Islet precursor cell (in vitro differentiated cells): ENCODE results near the gene TXNRD2.
A peak's percentile ranks its signal among the peaks of the same experiment; 100 is the strongest.

ENCODE experiments used
- DNase-seq: peaks from one replicate; pipeline ENCODE4 v3.0.0-alpha.2; 2018

Gene TXNRD2

DNA sequence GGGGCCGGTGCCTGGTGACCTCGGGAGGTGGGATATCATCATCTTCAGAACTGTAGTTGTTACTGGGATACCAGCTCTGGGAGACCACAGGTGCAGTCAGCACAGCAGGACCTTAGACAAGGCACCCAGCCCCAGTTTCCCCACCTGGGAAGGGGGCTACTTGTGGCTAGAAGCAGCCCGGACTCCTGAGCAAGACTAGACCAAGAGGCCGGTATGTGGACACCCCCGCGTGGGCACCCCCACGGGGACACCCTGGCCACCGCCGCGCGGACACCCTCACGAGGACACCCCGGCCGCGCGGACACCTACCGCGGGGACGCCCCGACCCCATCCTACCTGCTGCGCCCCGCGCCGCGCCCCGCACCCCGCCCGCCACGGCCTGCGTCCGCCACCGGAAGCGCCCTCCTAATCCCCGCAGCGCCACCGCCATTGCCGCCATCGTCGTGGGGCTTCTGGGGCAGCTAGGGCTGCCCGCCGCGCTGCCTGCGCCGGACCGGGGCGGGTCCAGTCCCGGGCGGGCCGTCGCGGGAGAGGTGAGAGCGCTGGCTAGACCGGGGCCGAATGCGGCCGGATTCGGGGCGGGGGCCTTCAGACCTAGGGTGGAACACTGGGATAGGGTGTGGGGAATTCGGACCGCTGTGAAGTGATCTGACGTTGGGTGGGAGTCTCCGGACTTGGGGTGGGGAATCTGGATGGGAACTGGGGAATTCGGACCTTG, at the start of gene TXNRD2, which contains the start of gene COMT:
Gene TXNRD2 (minus strand): TSS at position 454 of the 718 bp plus-strand sequence. CDS start 15 bp downstream, at position 439.
Gene COMT (plus strand): TSS at position 408 of the 718 bp plus-strand sequence. CDS start 20,755 bp downstream, outside the sequence.
- DNase-seq, result no peak

DNA sequence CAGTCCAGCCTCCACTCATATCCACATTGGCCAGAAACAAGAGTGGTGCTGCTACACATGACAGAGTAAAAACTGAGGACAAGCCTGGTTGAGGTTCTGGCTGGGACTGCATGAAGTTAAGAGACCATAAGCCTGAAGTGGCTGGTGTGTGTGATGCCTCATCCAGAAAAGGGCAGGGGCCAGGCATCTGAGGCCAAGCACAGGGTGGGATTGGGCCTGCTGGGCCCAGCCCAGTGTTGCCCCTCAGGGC, 49.7 kb upstream of the TXNRD2 start:
- no peak for DNase-seq

DNA sequence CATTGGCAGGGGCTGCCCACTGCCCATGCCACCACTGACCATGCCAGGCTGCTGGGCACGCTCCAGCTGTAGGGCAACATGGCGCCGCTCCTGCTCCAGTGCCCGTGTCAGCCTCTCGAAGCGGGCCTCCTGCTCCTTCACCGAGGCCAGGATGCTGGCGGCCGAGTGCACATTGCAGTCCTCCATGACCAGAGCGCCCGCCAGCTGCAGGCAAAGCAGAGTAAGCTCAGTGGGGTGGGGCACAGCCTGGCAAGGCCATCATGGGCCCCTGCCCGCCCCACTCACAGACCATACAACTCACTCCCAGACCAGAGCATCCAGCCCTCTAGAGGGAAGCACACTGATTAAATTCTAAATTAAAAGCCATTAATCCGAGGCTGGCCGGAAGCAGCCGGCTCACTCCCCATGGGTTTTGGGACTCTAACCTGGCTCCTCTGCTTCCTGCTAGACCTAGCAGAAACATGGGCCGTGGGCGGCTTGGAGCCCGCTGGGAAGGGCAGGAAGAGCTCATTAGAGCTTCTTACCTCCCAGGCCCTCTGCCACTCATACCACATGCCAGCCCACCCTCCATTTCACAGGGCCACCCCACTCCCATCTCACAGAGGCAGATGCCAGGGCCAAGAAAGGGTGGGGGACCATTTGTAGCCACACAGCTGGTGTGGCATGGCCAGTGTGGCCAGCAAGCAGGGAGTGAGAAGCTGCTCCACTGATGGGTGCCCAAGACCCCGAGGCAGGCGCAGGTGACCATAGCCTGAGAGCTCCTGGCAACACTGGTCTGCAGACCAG, 49.2 kb upstream of the TXNRD2 start:
- no peak for DNase-seq

DNA sequence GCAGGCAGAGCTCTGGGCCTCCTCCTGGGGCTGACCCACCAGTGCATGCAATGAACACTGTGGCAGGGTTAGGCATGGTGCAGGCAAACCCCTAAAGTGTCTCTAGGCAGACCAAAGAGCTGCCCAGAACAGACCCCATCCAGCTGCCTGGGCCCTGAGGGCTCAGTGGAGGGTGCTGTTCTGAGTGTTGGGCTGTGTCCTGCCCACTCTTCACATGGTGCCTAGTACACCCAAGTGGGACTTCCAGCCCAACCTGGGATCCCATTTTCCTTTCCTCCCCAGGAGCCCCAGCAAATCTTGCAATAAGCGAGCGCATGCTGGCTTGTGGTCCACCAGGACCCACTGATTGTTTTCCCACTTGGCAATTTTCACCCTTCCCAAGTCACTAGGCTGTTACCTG, 48.6 kb upstream of the TXNRD2 start:
- no peak for DNase-seq

DNA sequence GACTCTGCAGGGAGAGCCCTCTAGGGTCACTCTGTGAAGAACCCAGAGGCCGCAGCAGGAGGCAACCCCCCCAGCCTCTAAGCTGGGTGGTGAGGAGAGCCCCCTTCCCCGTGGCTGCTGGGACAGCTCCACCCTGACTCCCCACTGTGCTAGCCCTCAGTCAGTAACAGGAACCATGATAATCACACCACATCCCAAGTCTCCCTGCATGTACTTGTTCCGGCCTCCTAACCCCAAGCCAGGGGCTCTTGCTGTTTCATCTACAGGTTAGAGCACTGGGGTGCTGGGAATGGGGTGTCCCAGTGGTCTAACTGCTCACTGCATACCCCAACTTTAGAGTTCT, 48.1 kb upstream of the TXNRD2 start:
- DNase-seq, result no peak

DNA sequence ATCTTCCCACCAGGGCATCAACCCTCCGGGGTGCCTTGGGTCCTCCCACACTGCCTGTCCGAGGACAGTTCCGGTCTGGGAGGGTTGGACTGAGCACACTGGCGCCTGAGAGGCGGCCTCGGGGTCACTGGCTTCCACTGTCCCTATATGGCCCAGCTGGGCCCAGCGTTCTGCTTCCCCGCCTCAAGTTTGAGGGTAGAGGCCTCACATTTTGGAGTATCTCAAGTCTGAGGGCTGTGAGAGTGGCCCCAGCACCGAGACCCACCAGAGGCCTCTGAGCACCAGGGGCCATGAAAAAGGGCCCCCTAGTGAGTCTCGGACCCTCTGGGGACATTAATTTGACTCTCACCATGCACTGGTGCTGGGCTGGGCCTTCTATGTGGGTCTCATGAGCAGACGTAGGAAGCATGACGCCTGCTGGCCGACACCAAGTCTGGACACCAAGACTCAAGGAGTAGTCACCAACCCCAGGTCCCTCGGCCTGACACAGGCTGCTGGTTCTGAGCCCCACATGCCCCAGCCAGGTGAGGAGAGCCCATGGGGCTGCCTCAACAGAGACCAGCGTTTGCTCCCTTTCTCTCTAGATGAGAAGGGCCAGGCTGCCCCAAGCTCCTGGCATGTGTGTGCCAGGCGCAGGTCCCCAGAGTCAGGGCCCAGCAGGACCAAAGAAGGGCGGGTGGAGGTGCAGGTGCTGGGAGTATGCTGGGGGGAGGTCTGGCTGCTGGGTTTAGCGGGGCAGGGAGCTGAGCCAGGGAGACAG, 47.5 kb upstream of the TXNRD2 start:
- no peak for DNase-seq

DNA sequence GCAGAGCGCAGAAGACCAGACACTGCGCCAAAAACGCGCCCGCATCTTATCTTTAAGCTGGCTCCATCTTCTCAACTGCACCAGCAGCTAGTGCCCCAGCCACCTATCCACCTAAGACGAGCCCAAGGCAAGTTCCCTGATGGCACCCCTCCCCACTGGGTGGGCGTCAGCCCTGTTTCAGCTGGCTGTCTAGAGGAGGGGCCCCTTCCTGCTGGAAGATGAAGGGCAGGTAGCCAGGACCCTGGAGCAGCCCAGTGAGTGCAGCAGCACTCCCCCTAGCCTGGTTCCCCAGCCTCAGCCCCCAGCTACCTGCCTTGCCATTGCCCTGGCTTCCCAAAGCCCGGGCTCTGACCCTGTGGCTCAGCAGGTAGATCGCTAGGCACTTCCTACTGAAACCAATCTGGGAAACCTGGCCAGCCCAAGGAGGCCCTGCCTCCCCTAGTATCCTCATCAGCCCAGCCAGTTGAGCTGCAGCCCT, 46.8 kb upstream of the TXNRD2 start:
- DNase-seq, result no peak

DNA sequence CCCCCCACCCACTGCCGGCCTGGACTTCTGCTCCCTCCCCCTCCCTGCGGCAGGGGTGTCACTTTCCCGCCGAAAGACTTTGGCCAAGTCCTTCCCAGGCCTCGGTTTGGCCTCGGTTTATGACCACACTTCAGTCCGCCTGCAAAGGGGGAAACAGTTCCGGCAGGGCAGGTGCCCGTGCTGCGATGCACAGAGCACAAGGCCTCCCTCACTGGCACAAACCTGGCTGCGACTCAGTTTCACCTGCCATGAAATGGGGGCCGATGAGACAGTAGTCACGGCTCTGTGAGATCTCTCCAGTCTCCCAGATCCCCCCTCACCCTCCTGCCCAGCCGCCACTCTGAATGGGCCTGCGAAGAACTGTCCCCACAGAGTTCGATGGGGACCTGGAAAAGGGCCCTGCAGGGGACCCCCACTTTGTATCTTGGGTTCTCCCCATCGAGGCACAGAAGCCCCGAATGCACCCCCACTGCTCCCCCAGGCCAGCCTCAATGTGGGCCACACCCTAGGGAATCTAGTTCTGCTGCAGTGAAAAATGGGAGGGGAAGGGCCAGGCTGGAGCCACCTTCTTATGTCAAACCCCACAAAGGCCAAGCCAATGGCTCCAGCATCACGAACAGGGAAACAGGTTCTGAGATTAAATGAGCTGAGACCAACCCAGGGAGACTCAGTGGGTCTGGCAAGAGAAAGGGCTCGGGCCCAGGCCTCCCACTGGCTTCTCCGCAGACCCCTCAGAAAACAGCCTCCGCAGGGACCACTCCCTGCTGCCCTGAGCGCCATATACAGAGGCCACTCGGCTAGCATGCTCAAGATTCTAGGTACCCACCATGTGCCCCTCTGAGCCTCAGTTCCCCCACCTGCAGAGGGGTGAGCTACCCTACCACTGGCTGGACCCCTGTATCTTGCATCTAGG, 46.0 kb upstream of the TXNRD2 start:
- DNase-seq, result no peak

DNA sequence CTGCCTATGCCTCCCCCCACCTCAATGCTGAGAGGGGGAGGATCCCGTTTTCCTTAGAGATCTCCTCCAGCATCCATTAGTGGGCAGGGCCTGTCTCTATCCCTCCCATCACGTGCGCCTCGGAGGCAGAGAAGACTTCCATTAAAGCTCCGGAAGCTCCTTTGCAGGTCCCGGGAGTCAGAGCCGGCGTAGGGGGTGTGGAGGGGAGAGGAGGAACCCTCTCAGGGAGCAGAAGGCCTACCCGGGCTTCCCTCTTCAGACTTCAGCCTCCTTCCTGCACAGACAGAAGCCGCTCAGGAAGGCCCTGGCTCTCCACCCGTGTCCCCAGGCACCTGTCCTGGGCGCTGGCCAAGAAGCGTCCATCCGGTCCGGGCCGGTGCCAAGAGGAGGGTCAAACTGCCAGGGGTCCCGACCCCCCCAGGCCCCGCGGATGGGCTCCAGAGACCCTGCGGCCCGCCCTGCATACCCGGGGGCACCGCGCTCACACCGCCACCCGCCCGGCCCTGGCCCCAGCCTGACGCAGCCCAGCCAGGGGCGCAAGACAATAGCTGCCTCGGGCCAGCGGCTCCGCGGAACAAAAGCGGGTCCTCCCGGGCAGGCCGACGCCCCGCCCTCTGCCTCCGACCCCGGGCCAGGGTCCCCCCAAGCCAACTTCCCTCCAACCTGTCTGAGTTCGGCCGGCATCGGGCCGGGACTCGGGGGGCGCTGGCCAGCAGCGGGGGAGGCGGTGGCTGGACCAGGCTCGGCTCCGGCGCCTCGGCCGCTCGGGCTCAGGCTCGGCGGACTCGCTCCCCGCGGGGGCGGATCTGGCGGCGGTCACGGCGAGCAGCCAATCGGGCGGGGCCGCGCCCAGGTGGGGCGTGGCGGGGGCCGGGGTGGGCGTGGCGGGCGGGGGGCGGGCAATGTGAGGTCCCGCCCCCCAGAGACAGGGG, 45.1 kb upstream of the TXNRD2 start:
- peak; percentile 86 for DNase-seq

DNA sequence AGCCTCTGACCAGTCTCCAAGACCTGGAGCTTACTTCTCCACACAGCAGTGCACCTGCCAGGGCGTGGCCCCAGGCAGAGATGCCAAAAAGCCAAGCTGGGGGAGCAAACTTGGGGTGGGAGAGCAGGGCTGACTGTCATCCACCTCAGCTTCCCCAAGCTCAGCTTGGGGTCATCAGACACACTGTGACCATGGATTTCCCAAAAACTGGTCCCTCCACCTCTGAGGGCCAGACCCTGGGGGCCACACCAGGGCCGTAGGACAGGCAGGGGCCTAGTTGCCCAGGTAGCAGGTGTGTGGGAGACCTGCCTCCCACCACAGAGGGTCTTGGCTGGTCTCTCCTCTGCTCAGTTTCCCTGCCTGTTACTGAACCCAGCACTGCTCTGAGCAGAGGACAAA, 44.4 kb upstream of the TXNRD2 start:
- DNase-seq, result no peak

DNA sequence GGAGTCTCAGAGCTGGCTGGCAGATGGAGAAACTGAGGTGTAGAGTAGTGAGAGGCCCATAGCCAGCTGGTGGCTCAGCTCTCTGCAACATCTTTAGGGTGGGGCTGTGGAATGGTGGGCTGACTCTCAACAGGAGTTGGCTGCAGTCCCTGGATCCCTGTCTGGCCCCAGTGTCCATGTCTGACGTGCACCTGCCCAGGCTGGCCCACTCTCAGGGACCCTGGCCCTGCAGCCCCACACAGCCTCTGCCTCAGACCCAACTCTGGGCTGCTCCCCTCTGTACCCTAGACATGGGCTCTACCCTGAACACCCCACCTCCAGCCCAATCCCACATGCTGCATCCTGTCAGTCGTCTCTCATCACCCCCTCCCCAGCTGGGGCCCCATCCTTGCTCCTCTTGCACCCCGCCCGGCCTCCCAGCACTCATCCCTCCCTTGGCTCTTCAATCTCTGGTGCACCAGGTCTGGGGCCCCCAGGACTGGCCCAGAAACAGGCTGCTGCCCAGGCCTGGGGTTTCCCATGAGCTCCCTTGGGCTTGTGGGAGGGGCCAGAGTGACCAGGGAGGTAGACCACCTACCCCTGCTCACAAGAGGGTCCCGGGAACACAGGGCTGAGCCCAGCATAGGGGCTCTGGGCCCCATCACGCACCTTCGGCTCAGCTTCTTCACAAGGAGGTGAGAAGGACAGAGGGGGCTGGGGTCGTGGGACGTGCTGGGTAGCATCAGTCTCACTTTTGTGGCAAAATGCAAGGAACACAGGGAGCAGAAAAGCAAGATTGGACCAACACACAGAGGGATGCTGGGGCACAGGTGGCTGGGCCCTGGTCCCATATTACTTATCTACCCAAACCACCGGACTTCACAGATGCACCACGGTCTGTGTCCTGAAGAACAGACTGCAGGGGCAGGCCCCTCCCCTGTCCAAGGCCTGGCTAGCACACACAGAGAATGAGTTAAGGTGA, 43.5 kb upstream of the TXNRD2 start:
- DNase-seq, result no peak

DNA sequence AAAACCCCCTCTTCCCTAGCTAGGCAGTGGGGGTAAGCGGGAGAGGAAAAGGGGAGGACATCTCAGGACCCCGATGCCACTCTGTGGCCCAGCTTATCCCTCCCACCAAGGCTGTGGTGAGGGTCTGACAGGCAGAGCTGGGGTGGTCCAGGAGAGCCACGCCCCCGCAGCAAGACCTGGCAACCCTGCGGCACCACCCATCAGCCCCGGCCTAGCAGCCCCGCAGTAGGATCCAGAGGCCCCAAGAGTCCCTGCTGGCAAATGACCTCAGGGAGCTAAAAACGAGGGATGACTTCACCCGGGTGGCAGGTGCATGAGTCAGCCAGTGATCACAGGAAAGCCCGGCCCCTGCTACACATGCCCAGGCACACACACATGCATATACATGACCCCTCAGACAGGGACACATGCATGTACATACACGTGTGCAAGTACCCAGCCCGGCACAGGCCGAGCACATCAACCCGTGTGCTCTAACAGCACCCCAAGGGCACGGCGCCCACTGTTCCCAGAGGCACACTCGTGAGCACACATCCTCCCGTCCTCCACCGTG, 42.7 kb upstream of the TXNRD2 start:
- DNase-seq, result peak; percentile 90

DNA sequence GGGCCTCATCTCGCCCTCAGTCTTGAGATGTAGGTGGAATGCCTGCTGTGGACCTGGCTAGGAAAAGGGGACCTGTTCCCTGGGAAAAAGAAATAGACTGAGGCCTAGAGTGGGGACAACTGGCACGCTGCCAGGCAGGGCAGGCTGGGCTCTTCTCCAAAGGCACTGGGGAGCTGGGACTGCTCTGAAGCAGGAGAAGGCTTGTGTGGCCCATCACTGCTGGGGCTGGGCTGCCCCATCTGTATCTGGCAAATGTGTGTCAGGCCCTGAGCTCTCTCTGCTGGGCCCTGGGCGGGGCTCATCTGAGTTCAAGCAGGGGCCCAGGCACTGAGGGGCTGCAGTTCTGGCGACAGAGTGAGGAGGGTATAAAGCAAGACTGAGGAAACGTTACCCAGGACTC, 42.1 kb upstream of the TXNRD2 start:
- no peak for DNase-seq

DNA sequence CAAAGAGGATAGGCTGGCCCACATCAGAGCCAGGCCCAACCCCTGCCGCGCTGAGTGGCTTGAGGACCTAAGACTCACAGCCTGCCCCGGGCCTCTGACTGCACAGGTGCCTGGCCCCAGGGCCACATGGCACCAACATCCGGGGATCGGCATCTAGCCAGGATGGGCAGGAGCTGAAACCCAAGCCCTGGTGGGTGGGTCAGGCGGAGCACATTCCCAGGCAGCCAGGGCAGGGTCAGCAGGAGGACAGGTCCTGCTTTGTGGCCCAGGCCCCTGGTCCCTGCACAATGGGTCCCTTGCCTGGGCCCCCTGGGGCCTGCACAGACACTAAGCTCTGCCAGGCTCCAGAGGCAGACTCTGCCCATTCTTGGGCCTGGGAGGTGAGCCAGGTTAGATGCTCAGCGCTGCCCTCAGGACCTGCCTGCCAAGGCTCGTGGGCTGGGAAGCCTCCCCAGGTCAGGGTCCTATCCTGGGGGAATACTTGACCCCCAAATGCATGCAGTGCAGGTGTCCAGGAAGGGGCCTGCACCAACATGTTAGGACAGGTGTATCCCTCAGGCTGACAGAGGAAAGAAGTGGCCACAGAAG, 41.5 kb upstream of the TXNRD2 start:
- DNase-seq, result no peak

DNA sequence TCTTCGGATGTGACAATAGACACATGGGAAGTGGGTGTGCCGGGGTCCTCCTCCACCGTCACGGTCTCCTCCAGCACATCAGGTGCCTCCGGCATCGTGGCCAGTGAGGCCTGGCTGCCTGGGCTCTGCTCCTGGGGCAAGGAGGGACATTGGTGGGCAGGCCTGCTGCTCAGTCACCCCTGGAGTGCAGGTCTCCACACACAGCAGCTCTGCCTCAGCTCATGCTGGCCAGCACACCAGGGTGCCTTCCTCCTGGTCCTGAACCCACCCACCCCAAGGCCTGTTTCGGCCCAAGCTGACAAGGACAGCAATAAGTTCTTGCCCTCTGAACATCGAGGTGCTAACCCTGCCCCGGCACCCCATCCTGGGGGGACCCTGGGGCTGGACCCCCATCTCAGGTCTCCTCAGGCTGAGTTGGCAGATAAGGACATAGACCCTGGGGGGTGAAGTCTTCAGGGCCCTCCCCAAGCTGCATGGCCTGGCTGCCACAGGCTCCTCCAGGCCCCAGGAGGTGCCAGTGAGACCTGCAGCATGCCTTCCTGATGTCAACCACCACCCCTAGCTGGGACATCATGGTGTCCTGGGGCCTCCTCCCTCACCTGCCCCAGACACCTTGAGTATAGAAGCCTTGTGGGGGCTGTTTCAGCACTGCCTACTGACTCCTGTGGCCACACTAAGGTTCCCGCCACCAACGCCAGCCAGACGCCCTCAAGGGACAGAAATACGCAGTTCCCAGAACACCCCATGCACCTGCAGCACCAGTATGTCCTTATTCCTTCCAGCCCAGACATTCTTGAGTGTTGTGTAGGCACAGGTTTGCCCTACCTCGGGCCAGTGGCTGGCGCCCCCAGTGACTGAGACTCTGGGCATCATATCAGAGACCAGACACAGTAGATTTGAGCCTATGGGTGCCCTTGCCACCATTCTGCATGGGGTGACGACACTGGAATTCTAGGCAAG, 40.6 kb upstream of the TXNRD2 start:
- DNase-seq, result no peak

DNA sequence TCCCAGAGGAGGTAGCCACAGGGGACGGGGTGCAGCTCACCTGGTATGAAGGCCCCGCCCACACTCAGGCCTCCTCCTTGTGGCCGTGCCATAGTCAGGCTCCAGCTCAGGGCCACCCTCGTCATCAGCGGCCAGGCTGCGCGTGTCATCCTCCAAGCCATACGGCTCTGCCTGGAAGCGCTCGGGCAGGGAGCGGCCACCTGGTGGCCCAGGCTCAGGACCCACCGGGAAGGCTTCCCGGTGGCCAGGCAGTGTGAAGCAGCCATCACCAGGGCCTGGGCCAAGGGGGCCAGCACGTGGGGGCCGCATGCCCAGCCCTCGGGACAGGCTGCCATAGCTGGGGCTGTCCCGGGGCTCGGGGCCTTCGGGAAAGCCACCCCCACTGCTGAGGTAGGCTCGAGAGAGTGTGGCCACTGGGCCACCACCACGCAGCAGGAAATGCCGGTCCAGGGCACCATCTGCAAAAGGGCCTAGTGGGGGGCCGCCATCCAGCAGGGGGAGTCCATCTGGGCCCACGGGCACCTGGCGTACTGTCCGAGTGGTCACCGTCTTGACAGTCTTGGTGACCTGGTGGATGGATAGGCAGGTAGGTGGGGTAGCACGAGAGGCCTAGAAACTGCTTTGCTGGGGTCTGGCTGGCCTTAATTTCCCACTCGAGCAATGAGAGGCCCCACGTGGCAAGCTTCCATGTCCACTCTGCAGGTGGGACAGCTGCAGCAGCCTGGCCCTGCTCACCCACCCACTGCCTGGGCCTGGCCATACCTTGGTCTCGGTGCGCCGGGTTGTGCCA, 39.7 kb upstream of the TXNRD2 start:
- DNase-seq, result no peak

DNA sequence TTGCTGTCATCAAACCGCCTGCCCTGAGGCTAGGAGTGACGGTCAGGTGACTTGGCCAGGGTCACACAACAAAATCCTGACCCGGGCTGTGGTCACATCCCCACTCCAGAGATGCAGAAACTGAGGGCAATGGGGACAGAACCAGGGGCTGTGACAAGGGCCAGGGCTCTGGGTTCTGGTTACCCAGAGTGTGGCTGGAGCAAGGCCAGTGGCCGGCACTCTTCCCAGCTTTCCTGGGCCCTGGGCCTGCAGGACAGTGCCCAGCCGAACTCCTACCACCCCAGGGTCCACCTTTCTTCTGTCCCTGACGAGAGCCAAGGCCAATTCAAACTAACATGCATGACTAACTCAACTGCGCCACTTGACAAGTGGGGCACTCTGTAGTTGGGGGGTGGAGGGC, 39.1 kb upstream of the TXNRD2 start:
- DNase-seq, result no peak
